Measurements from ENCODE around the gene ACACA.

- no peak for TF ChIP-seq GATA2 (IDR thresholded peaks at IDR 0.05; ENCODE audit: low read depth, low read length)
- TF ChIP-seq GATA3 (IDR thresholded peaks at IDR 0.05; ENCODE audit: low read depth, low read length): no peak
Measured at GRCh38 chr17:37096071-37096470, 310.6 kb downstream of the ACACA start.

Data from SH-SY5Y (cell line).